CD4-positive, alpha-beta T cell treated with Interleukin-17A for 4 hours (primary cell): ENCODE results near the gene HSPA14.
"Not testable (repeated sequence)": the region's sequence is repeated elsewhere in the genome, so short reads cannot be mapped to it uniquely, and the experiment has no call there.

Source experiments
- DNase-seq: peaks from one replicate; pipeline ENCODE4 v3.0.0-alpha.2; 2020; ENCODE audit warnings: mixed read lengths

The HSPA14 gene

GRCh38 chr10:14838582-14839304, 637 bp downstream of the HSPA14 start:
- DNase-seq = peak; percentile 19

- no peak for DNase-seq
These were observed 1.2 kb downstream of the HSPA14 start for GRCh38 chr10:14839305-14839695.

- DNase-seq = no peak
These were observed 2.1 kb downstream of the HSPA14 start for GRCh38 chr10:14840178-14840577.

- no peak for DNase-seq
These were observed 5.4 kb downstream of the HSPA14 start for GRCh38 chr10:14843327-14843988.

- DNase-seq = no peak
These were observed 6.8 kb downstream of the HSPA14 start for GRCh38 chr10:14844948-14845347.

GRCh38 chr10:14852236-14852635, 14.1 kb downstream of the HSPA14 start:
- DNase-seq = no peak

- DNase-seq = no peak
These were observed 17.3 kb downstream of the HSPA14 start for GRCh38 chr10:14855453-14855852.

GRCh38 chr10:14858338-14858960, 20.3 kb downstream of the HSPA14 start:
- no peak for DNase-seq

- DNase-seq = no peak
These were observed 20.9 kb downstream of the HSPA14 start for GRCh38 chr10:14859043-14859442.

GRCh38 chr10:14859775-14860174, 21.7 kb downstream of the HSPA14 start:
- no peak for DNase-seq

- no peak for DNase-seq
These were observed 22.7 kb downstream of the HSPA14 start for GRCh38 chr10:14860791-14861190.

- not testable (repeated sequence) for DNase-seq
These were observed 26.4 kb downstream of the HSPA14 start for GRCh38 chr10:14864466-14864865.

- DNase-seq = not testable (repeated sequence)
These were observed 26.8 kb downstream of the HSPA14 start for GRCh38 chr10:14864871-14865270.

- no peak for DNase-seq
These were observed 35.1 kb downstream of the HSPA14 start for GRCh38 chr10:14873090-14873760.

GRCh38 chr10:14875941-14876340, 37.8 kb downstream of the HSPA14 start:
- no peak for DNase-seq

GRCh38 chr10:14876764-14877163, 38.7 kb downstream of the HSPA14 start:
- no peak for DNase-seq

- peak; percentile 95 for DNase-seq
These were observed 40.4 kb downstream of the HSPA14 start, which contains the start of gene SUV39H2 for GRCh38 chr10:14878266-14879123. Gene SUV39H2, plus strand, starts transcription at chr10:14878866. Its CDS starts 23 bp downstream, at chr10:14878889.

- DNase-seq = peak; percentile 43
These were observed 41.2 kb downstream of the HSPA14 start for GRCh38 chr10:14879124-14879927.

- DNase-seq = no peak
These were observed 41.8 kb downstream of the HSPA14 start for GRCh38 chr10:14879928-14880193.

GRCh38 chr10:14880229-14880628, 42.1 kb downstream of the HSPA14 start:
- no peak for DNase-seq

GRCh38 chr10:14884082-14884481, 46.0 kb downstream of the HSPA14 start:
- DNase-seq = no peak

GRCh38 chr10:14889318-14889717, 51.2 kb downstream of the HSPA14 start:
- DNase-seq = no peak
